ENCODE measurements around the gene CCDC178.

CCDC178 gene

DNA sequence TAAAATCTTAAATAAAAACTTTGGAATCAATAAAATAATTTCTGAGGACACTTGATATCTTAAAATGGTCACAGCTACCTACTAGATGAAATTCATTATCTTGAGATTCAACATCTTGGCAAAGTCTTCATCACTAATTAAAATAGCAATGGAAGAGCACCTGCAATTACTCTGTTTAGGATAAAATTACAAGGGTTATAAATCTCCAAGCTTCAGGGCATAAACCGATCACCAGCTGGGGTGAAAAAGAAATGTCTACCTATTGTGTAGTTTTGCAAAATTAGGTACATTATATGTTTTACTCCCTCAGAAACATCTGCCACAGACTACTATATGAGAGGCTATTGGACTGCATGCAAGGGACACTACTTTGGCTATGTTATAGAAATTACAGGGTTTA, 327.1 kb downstream of the CCDC178 start:
- H3K9me3 ChIP-seq (ENCODE audit: control insufficient read depth, low read length) = no peaks in the 10 kb centered on the region
- no peak overlapping the region for H3K4me3 ChIP-seq (ENCODE audit: insufficient read depth, low read depth, low read length)
- WGBS, 2 experiments = 91% methylated on average over 1 of the region's 1 CpG; no CpG with 5 or more reads in 1 of the 2 experiments
- no peak overlapping the region for H3K27ac ChIP-seq (ENCODE audit: insufficient read depth, low read depth, low read length, poor library complexity, severe bottlenecking)
- H3K27me3 ChIP-seq (ENCODE audit: control insufficient read depth, insufficient read depth, low read length, poor library complexity, severe bottlenecking) = no peaks in the 10 kb centered on the region
- H3K4me1 ChIP-seq (ENCODE audit: control insufficient read depth, insufficient read depth, low read length) = no peaks in the 10 kb centered on the region
- H3K36me3 ChIP-seq (ENCODE audit: control insufficient read depth, insufficient read depth, low read length) = no peaks in the 10 kb centered on the region

GRCh38 chr18:33107511-33107910, 333.0 kb downstream of the CCDC178 start:
- Histone ChIP-seq H3K4me3 (ENCODE audit: insufficient read depth, low read depth, low read length) (no peak overlapping the region), H3K27ac (ENCODE audit: insufficient read depth, low read depth, low read length, poor library complexity, severe bottlenecking) (no peak overlapping the region), H3K4me1 (ENCODE audit: control insufficient read depth, insufficient read depth, low read length) (no peaks in the 10 kb centered on the region), H3K9me3 (ENCODE audit: control insufficient read depth, low read length) (no peaks in the 10 kb centered on the region), H3K27me3 (ENCODE audit: control insufficient read depth, insufficient read depth, low read length, poor library complexity, severe bottlenecking) (no peaks in the 10 kb centered on the region), H3K36me3 (ENCODE audit: control insufficient read depth, insufficient read depth, low read length) (no peaks in the 10 kb centered on the region)

GRCh38 chr18:33101316-33101715, 339.2 kb downstream of the CCDC178 start:
- Histone ChIP-seq H3K27ac (ENCODE audit: insufficient read depth, low read depth, low read length, poor library complexity, severe bottlenecking) (no peak overlapping the region), H3K9me3 (ENCODE audit: control insufficient read depth, low read length) (no peaks in the 10 kb centered on the region), H3K4me3 (ENCODE audit: insufficient read depth, low read depth, low read length) (no peak overlapping the region), H3K27me3 (ENCODE audit: control insufficient read depth, insufficient read depth, low read length, poor library complexity, severe bottlenecking) (no peaks in the 10 kb centered on the region), H3K4me1 (ENCODE audit: control insufficient read depth, insufficient read depth, low read length) (no peaks in the 10 kb centered on the region), H3K36me3 (ENCODE audit: control insufficient read depth, insufficient read depth, low read length) (no peaks in the 10 kb centered on the region)
- 88 to 90% methylated on average over 1 to 2 of the region's 3 CpGs for WGBS, 2 experiments

DNA sequence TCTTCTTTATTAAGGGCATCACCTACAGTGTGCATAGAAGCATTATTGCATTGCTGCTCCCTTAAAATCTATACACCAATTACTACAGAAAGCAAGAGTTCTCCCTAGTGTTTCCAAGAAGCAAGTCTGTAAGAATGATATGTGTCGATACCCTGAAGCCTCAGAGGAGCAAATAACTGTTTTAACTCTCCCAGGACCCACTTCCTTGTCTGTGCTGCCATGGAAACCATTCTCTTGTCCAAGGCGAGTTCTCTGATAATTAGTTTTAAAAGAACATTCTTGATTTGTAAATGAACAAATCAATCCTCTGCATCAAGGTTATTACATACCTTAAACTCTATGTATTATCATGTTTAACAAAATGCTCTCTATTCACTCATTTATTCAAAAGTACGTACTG, 340.9 kb downstream of the CCDC178 start:
- no peak overlapping the region for H3K4me3 ChIP-seq (ENCODE audit: insufficient read depth, low read depth, low read length)
- no peak overlapping the region for H3K27ac ChIP-seq (ENCODE audit: insufficient read depth, low read depth, low read length, poor library complexity, severe bottlenecking)
- H3K27me3 ChIP-seq (ENCODE audit: control insufficient read depth, insufficient read depth, low read length, poor library complexity, severe bottlenecking) = no peaks in the 10 kb centered on the region
- H3K4me1 ChIP-seq (ENCODE audit: control insufficient read depth, insufficient read depth, low read length) = no peaks in the 10 kb centered on the region
- H3K9me3 ChIP-seq (ENCODE audit: control insufficient read depth, low read length) = no peaks in the 10 kb centered on the region
- WGBS, 2 experiments = 89 to 100% methylated on average over 2 to 3 of the region's 3 CpGs
- H3K36me3 ChIP-seq (ENCODE audit: control insufficient read depth, insufficient read depth, low read length) = no peaks in the 10 kb centered on the region

- no peak overlapping the region for H3K4me3 ChIP-seq (ENCODE audit: insufficient read depth, low read depth, low read length)
- no peak overlapping the region for H3K27ac ChIP-seq (ENCODE audit: insufficient read depth, low read depth, low read length, poor library complexity, severe bottlenecking)
- WGBS, 2 experiments = 93 to 97% methylated on average over 3 of the region's 3 CpGs
- H3K4me1 ChIP-seq (ENCODE audit: control insufficient read depth, insufficient read depth, low read length) = no peaks in the 10 kb centered on the region
- no peaks in the 10 kb centered on the region for H3K9me3 ChIP-seq (ENCODE audit: control insufficient read depth, low read length)
- no peaks in the 10 kb centered on the region for H3K36me3 ChIP-seq (ENCODE audit: control insufficient read depth, insufficient read depth, low read length)
- H3K27me3 ChIP-seq (ENCODE audit: control insufficient read depth, insufficient read depth, low read length, poor library complexity, severe bottlenecking) = no peaks in the 10 kb centered on the region
Measured at GRCh38 chr18:33097126-33097525, 343.4 kb downstream of the CCDC178 start.

- WGBS, 2 experiments = 90 to 97% methylated on average over 4 of the region's 4 CpGs
- Histone ChIP-seq H3K4me3 (ENCODE audit: insufficient read depth, low read depth, low read length) (no peak overlapping the region), H3K27me3 (ENCODE audit: control insufficient read depth, insufficient read depth, low read length, poor library complexity, severe bottlenecking) (no peaks in the 10 kb centered on the region), H3K36me3 (ENCODE audit: control insufficient read depth, insufficient read depth, low read length) (no peaks in the 10 kb centered on the region), H3K27ac (ENCODE audit: insufficient read depth, low read depth, low read length, poor library complexity, severe bottlenecking) (no peak overlapping the region), H3K9me3 (ENCODE audit: control insufficient read depth, low read length) (no peaks in the 10 kb centered on the region), H3K4me1 (ENCODE audit: control insufficient read depth, insufficient read depth, low read length) (no peaks in the 10 kb centered on the region)
Measured at GRCh38 chr18:33090461-33090860, 350.1 kb downstream of the CCDC178 start.

DNA sequence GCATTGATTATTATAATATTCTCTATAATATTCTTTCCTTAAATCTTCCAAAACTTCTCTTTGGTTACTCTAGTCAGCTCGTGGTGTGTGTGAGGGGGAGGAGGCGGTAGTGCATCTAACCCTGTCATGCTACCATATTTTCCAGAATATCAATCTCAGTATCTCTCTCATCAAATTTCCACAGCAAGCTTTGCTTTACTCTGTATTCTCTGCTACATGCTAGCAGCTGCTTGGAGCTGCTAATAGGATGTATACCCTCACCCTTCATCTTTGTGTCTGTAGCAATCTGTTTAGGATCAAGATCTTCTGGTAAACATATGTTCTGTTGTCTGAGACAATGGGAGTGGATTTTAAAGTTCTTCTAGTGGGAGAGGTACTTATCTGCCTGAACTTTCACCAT, 363.9 kb downstream of the CCDC178 start:
- WGBS, 2 experiments = 90% methylated on average over 2 of the region's 2 CpGs; no CpG with 5 or more reads in 1 of the 2 experiments

DNA sequence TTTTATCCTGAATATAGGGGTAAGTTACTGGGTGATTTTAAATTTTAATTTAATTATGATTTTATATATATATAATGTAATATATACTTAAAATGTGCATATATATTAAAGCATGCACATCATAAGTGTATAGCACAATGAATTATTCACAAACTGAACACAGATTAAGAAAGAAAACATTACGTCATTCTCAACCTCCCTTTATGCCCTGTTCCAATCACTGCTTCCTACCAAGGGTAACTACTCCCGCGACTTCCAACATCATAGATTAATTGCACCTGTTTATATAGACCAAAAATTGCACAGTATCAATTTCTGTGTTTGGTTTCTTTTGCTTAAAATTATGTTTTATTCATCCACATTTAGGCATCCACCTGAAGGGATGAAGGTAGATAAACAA, 366.4 kb downstream of the CCDC178 start:
- 88 to 100% methylated on average over 1 to 3 of the region's 3 CpGs for WGBS, 2 experiments
- Histone ChIP-seq H3K27ac (ENCODE audit: insufficient read depth, low read depth, low read length, poor library complexity, severe bottlenecking) (no peak overlapping the region), H3K36me3 (ENCODE audit: control insufficient read depth, insufficient read depth, low read length) (no peaks in the 10 kb centered on the region), H3K9me3 (ENCODE audit: control insufficient read depth, low read length) (no peaks in the 10 kb centered on the region), H3K27me3 (ENCODE audit: control insufficient read depth, insufficient read depth, low read length, poor library complexity, severe bottlenecking) (no peaks in the 10 kb centered on the region), H3K4me3 (ENCODE audit: insufficient read depth, low read depth, low read length) (no peak overlapping the region), H3K4me1 (ENCODE audit: control insufficient read depth, insufficient read depth, low read length) (no peaks in the 10 kb centered on the region)

More for the DNA sequence above, 363.9 kb downstream of the CCDC178 start:
- Histone ChIP-seq H3K27me3 (ENCODE audit: control insufficient read depth, insufficient read depth, low read length, poor library complexity, severe bottlenecking) (no peaks in the 10 kb centered on the region), H3K27ac (ENCODE audit: insufficient read depth, low read depth, low read length, poor library complexity, severe bottlenecking) (no peak overlapping the region), H3K36me3 (ENCODE audit: control insufficient read depth, insufficient read depth, low read length) (no peaks in the 10 kb centered on the region), H3K9me3 (ENCODE audit: control insufficient read depth, low read length) (no peaks in the 10 kb centered on the region), H3K4me3 (ENCODE audit: insufficient read depth, low read depth, low read length) (no peak overlapping the region), H3K4me1 (ENCODE audit: control insufficient read depth, insufficient read depth, low read length) (no peaks in the 10 kb centered on the region)

DNA sequence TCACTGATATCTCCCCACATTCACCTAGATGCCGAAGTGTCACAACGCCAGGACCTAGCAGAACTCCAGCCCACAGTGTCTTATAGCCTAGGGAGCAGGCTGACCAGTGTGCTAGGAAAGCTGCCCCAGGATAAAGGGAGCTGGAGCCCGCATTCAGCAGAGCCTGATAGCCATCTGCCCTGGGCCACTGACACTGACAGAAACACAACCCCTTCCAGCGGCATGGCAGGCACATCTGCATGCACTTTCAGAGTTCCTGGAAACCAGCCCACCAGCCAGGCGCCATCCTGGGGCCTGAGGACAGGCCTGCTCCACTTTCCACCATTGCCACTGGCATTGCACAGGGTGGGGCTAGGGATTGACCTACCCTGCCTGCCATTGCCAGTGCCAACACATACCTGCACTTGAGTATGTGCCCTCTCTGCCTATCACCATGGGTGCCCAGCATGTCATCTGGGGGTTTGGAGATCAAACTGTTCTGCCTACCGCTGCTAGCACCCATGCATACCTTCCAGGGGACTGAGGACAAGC, 377.6 kb downstream of the CCDC178 start:
- no peaks in the 10 kb centered on the region for H3K4me1 ChIP-seq (ENCODE audit: control insufficient read depth, insufficient read depth, low read length)
- WGBS, 2 experiments = 93 to 98% methylated on average over 6 of the region's 6 CpGs
- no peaks in the 10 kb centered on the region for H3K9me3 ChIP-seq (ENCODE audit: control insufficient read depth, low read length)
- H3K27ac ChIP-seq (ENCODE audit: insufficient read depth, low read depth, low read length, poor library complexity, severe bottlenecking) = no peak overlapping the region
- no peak overlapping the region for H3K4me3 ChIP-seq (ENCODE audit: insufficient read depth, low read depth, low read length)
- H3K36me3 ChIP-seq (ENCODE audit: control insufficient read depth, insufficient read depth, low read length) = no peaks in the 10 kb centered on the region
- H3K27me3 ChIP-seq (ENCODE audit: control insufficient read depth, insufficient read depth, low read length, poor library complexity, severe bottlenecking) = no peaks in the 10 kb centered on the region

- Histone ChIP-seq H3K27me3 (ENCODE audit: control insufficient read depth, insufficient read depth, low read length, poor library complexity, severe bottlenecking) (no peaks in the 10 kb centered on the region), H3K9me3 (ENCODE audit: control insufficient read depth, low read length) (no peaks in the 10 kb centered on the region), H3K4me3 (ENCODE audit: insufficient read depth, low read depth, low read length) (no peak overlapping the region), H3K36me3 (ENCODE audit: control insufficient read depth, insufficient read depth, low read length) (no peaks in the 10 kb centered on the region), H3K4me1 (ENCODE audit: control insufficient read depth, insufficient read depth, low read length) (no peaks in the 10 kb centered on the region), H3K27ac (ENCODE audit: insufficient read depth, low read depth, low read length, poor library complexity, severe bottlenecking) (no peak overlapping the region)
- WGBS, 2 experiments = 91 to 100% methylated on average over 1 to 2 of the region's 2 CpGs
Measured at GRCh38 chr18:33052886-33053285, 387.6 kb downstream of the CCDC178 start.

DNA sequence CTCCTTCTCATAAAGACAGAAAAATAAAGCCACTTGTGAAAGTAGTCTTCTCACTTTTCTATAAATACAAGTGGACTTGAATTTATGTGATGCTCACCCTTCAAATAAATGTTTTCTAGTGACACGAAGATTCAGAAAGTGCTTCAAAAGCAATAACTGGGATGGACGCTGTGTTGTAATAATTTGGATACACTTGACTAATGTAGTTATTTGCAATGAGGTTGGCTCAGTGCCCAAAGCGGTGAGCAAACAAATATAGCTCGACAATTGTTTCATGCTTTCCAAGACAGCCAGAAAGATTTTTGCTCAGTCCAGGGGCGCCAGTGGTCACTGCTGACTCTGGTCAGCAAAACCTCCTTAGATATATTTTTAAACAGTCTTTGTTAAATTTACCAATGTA, 389.1 kb downstream of the CCDC178 start:
- WGBS, 2 experiments = 95 to 96% methylated on average over 5 of the region's 5 CpGs
- Histone ChIP-seq H3K9me3 (ENCODE audit: control insufficient read depth, low read length) (no peaks in the 10 kb centered on the region), H3K27ac (ENCODE audit: insufficient read depth, low read depth, low read length, poor library complexity, severe bottlenecking) (no peak overlapping the region), H3K36me3 (ENCODE audit: control insufficient read depth, insufficient read depth, low read length) (no peaks in the 10 kb centered on the region), H3K4me1 (ENCODE audit: control insufficient read depth, insufficient read depth, low read length) (no peaks in the 10 kb centered on the region), H3K4me3 (ENCODE audit: insufficient read depth, low read depth, low read length) (no peak overlapping the region), H3K27me3 (ENCODE audit: control insufficient read depth, insufficient read depth, low read length, poor library complexity, severe bottlenecking) (no peaks in the 10 kb centered on the region)
